ENCODE results near the gene LRRC15. TPM values are rescaled to one million over a fixed set of nuclear protein-coding genes. Genes with fewer than 3 reads are reported as not detected.

The LRRC15 gene
- total RNA-seq, 1 donor = 0.43 TPM

DNA sequence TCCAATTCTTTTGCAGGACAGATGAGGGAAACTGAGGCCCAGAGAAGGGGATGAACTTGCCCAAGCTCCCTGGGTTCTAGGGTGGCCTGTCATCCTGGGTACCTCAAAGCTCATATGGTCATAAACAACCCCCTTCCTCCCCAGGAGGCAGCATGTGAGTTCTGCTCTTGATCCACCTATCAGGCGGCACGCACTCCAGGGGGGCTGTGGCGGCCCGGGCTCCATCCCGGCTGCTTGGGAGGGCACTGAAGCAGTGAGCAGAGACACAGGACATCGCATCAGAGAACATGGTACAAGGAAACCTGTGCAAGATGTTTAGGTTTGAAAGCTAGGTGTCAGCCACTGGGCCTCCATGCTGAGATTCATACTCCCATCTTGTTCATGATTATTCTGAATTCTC lies 52.6 kb downstream of the LRRC15 start:
- no peak overlapping the region for H3K4me3 ChIP-seq (ENCODE audit: low read depth, low read length)
- no peak for DNase-seq (ENCODE audit: low read depth)
- TF ChIP-seq CTCF (IDR thresholded peaks at IDR 0.05; ENCODE audit: insufficient read depth, low read depth, low read length) = no peak

DNA sequence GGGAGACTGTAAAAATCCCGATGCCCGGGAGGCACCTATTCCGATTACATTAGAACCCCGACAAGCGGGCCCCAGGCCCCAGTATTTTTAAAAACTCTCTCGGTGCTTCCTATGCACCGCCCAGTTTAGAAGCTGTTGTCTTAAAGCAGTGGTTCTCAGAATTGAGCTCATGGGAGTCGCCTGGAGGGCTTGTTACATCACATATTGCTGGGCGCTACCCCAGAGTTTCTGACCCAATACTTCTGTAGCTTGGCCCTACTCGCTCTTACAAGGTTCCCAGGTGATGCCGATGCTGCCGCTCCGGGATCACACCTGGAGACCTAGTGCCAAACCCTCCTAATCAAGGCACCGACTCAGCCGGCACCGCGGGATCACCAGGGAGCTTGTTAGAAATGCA lies 53.6 kb downstream of the LRRC15 start:
- no peak overlapping the region for H3K4me3 ChIP-seq (ENCODE audit: low read depth, low read length)
- no peak for TF ChIP-seq CTCF (IDR thresholded peaks at IDR 0.05; ENCODE audit: insufficient read depth, low read depth, low read length)
- DNase-seq (ENCODE audit: low read depth) = peak; percentile 53

- TF ChIP-seq CTCF (IDR thresholded peaks at IDR 0.05; ENCODE audit: insufficient read depth, low read depth, low read length) = peak; percentile 84
- peak overlapping the region; percentile 50 for H3K4me3 ChIP-seq (ENCODE audit: low read depth, low read length)
- peak; percentile 88 for DNase-seq (ENCODE audit: low read depth)
These were observed 54.2 kb downstream of the LRRC15 start for GRCh38 chr3:194315088-194315964.

- H3K4me3 ChIP-seq (ENCODE audit: low read depth, low read length) = no peak overlapping the region
These were observed 55.0 kb downstream of the LRRC15 start for GRCh38 chr3:194314388-194315068.

DNA sequence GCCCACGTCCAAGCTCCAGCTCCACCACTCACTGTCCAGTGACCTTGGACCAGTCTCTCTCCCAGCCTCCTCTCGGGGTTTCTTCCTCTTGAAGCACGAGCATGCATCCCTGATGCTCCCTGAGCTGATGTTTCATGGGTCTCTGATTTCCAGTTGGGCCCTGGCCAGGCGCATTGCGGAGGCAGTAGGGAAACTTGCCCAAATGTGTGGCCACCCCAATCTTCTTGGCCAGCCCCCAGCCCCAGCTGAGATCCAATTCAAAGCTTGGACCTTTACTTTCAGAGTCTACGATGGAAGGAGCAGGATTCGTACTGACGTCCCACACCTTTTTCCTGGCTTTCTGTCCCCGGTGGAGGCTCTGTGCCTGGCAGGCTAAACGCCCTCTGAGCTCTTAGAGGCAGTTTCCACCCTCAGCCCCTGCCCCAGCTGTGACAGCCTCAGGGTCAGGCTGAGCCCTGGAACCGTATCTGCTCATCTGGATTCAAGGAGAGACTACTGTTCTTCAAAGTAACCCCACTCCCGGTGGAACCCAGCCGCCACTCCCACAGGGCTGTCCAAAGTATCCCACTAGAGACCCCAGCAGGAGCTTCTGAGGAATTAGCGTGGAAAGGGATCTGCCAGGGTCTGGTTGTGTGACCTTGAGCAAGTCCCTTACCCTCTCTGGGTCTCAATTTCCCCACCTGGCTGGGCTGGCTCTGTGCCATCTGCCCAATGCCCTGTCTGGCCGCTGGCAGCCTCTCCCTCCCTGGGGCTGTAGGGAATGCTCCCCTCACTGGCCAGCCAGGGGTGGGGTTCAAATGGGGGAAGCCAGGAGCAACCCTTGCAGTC lies 55.8 kb downstream of the LRRC15 start:
- no peak overlapping the region for H3K4me3 ChIP-seq (ENCODE audit: low read depth, low read length)
- TF ChIP-seq CTCF (IDR thresholded peaks at IDR 0.05; ENCODE audit: insufficient read depth, low read depth, low read length) = no peak
- DNase-seq (ENCODE audit: low read depth) = no peak

More at GRCh38 chr3:194314388-194315068, 55.0 kb downstream of the LRRC15 start:
- no peak for TF ChIP-seq CTCF (IDR thresholded peaks at IDR 0.05; ENCODE audit: insufficient read depth, low read depth, low read length)
- no peak for DNase-seq (ENCODE audit: low read depth)

GRCh38 chr3:194312743-194313281 lies 56.7 kb downstream of the LRRC15 start:
- DNase-seq (ENCODE audit: low read depth) = peak; percentile 89
- no peak overlapping the region for H3K4me3 ChIP-seq (ENCODE audit: low read depth, low read length)
- no peak for TF ChIP-seq CTCF (IDR thresholded peaks at IDR 0.05; ENCODE audit: insufficient read depth, low read depth, low read length)
